Tibial nerve (tissue), 4 donors: ENCODE measurements around the gene RILPL2. TPM values are rescaled to one million over a fixed set of nuclear protein-coding genes. Genes with fewer than 3 reads are reported as not detected.
A peak's percentile ranks its signal among the peaks of the same experiment; 100 is the strongest.

ENCODE experiments used
- DNase-seq, 2 donors: peaks; one replicate each; pipeline ENCODE4 v3.0.0-alpha.2; 2019; ENCODE audit warnings: low spot score in 2 of 2
- H3K27ac ChIP-seq, 4 donors: fragments of 200-600 bp; sonication (generic) in 3 of 4; one replicate each; pipeline ENCODE4 v1.5.1; 2017 to 2019; ENCODE audit warnings: mild to moderate bottlenecking in 1 of 4
- H3K27me3 ChIP-seq, 2 donors: fragments of 200-600 bp; sonication (generic) in 1 of 2; one replicate each; pipeline versions ENCODE4 v1.5.1 to v1.6.0; 2017 to 2019
- H3K36me3 ChIP-seq, 3 donors: fragments of 200-600 bp; sonication (generic); one replicate each; pipeline ENCODE4 v1.5.1; 2018 to 2019
- H3K4me1 ChIP-seq, 4 donors: fragments of 200-600 bp; sonication (generic) in 3 of 4; one replicate each; pipeline ENCODE4 v1.5.1; 2017 to 2019
- H3K4me3 ChIP-seq, 4 donors: fragments of 200-600 bp; sonication (generic) in 3 of 4; one replicate each; pipeline ENCODE4 v1.5.1; 2017 to 2019; ENCODE audit warnings: mild to moderate bottlenecking in 1 of 4, moderate library complexity in 1 of 4
- H3K9me3 ChIP-seq, 4 donors: fragments of 200-600 bp; sonication (generic) in 3 of 4; one replicate each; pipeline ENCODE4 v1.5.1; 2017 to 2019
- EP300 ChIP-seq, 2 donors: sonication (generic); formaldehyde crosslinking; IDR thresholded peaks; one replicate each; pipeline ENCODE4 v1.6.1; 2017; ENCODE audit warnings: antibody characterized with exemption in 2 of 2, mild to moderate bottlenecking in 1 of 2
- POLR2A ChIP-seq, 2 donors: fragments of 450-650 bp; IDR thresholded peaks; one replicate each; pipeline ENCODE4 v1.6.1; 2017; ENCODE audit warnings: antibody characterized with exemption in 2 of 2, mild to moderate bottlenecking in 2 of 2, moderate library complexity in 2 of 2
- WGBS, 2 donors: methylation state at CpG; one replicate each; pipeline ENCODE4 v1.1.5; 2018; 5-methylcytosine and 5-hydroxymethylcytosine counted together
- total RNA-seq, 4 donors: library from RNA; depleted of rRNA; stranded (reverse); fragments of >200 nt; gene quantifications; one replicate each; pipeline ENCODE4 v1.1.0, GENCODE V29; 2016
- TF ChIP-seq, protein P1 (sequence below), 5 experiments: fragments of 200-600 bp in 3 of 5; fragments of 450-650 bp in 2 of 5; sonication (generic) in 3 of 5; IDR thresholded peaks; one replicate each; pipeline ENCODE4 v1.5.1; 2016 to 2019; ENCODE audit warnings: antibody characterized with exemption in 5 of 5, mild to moderate bottlenecking in 3 of 5, moderate library complexity in 2 of 5

Gene RILPL2
- total RNA-seq, 4 donors from 2014 or later, result 5.2 to 6.9 (median 6.1) TPM

DNA sequence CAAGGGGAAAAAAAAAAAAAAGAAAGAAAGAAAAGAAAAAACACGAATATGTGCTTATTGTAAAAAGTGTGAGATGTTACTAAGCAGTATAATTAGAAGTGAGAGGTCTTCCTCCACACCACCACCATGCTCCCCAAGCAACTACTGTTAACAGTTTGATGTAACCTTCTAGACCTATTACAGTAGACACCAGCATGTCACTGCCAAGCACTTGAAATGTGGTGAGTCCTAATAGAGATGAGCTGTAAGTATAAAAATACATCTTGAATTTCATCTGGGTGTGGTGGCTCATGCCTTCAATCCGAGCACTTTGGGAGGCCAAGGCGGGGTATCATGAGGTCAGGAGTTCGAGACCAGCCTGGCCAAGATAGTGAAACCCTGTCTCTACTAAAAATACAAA lies 13.4 kb upstream of the RILPL2 start:
- Histone ChIP-seq H3K9me3 (no peaks in the 10 kb centered on the region), H3K4me1 (peaks cover 0 to 21% (median 16%) of the 10 kb centered on the region in 4 donors), H3K27ac (no peak overlapping the region), H3K36me3 (no peaks in the 10 kb centered on the region), H3K27me3 (no peaks in the 10 kb centered on the region), H3K4me3 (no peak overlapping the region)
- no peak for DNase-seq
- 78 to 80% methylated on average over 4 of the region's 4 CpGs for WGBS, 2 donors
- TF ChIP-seq, protein P1, sequence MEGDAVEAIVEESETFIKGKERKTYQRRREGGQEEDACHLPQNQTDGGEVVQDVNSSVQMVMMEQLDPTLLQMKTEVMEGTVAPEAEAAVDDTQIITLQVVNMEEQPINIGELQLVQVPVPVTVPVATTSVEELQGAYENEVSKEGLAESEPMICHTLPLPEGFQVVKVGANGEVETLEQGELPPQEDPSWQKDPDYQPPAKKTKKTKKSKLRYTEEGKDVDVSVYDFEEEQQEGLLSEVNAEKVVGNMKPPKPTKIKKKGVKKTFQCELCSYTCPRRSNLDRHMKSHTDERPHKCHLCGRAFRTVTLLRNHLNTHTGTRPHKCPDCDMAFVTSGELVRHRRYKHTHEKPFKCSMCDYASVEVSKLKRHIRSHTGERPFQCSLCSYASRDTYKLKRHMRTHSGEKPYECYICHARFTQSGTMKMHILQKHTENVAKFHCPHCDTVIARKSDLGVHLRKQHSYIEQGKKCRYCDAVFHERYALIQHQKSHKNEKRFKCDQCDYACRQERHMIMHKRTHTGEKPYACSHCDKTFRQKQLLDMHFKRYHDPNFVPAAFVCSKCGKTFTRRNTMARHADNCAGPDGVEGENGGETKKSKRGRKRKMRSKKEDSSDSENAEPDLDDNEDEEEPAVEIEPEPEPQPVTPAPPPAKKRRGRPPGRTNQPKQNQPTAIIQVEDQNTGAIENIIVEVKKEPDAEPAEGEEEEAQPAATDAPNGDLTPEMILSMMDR (IDR thresholded peaks at IDR 0.05), result no peak
- TF ChIP-seq EP300 (IDR thresholded peaks at IDR 0.05), result no peak
- TF ChIP-seq POLR2A (IDR thresholded peaks at IDR 0.05), result no peak

DNA sequence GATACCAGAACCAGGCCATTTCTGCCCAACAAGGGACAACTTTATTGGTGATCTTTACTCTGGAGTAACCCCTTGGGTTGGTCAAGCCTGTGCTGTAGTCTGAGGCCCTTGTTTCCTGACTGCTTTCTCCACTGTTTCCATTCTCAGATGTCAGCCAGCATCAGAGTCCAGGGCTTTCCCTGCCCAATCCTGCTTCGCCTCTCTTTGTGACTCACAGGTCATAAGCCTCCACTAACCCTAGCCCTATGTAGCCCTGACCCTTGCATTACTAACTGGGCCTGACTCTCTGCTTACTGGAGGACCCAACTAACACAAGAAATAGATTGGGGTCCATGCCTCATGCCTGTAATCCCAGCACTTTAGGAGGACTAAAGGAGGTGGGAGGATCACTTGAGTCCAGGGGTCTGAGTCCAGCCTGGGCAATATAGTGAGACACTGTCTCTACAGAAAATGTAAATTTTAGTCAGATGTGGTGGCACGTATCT lies 12.8 kb upstream of the RILPL2 start:
- no peaks in the 10 kb centered on the region for H3K36me3 ChIP-seq
- no peak overlapping the region for H3K4me3 ChIP-seq
- H3K27me3 ChIP-seq, result no peaks in the 10 kb centered on the region
- no peak for DNase-seq
- WGBS, 2 donors, result 59 to 68% methylated on average over 2 of the region's 2 CpGs
- TF ChIP-seq, protein P1 (IDR thresholded peaks at IDR 0.05), result no peak
- no peak for TF ChIP-seq POLR2A (IDR thresholded peaks at IDR 0.05)
- TF ChIP-seq EP300 (IDR thresholded peaks at IDR 0.05), result no peak
- H3K4me1 ChIP-seq, result peaks cover 0 to 27% (median 16%) of the 10 kb centered on the region in 4 donors
- peak overlapping the region in 1 of 4 donors; percentile 28 for H3K27ac ChIP-seq
- H3K9me3 ChIP-seq, result no peaks in the 10 kb centered on the region

DNA sequence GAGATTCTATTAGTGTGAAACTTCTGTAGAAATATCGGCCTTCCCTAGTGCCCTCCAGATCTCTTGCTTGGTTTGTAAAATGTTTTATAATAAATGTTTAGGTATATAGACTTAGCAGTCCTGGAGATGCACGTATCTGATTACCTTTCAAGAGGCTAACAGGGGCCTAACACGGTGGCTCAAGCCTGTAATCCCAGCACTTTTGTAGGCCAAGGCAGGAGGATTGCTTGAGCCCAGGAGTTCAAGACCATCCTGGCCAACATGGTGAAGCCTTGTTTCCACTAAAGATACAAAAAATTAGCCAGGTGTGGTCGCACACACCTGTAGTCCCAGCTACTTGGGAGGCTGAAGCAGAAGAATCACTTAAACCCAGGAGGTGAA lies 9.8 kb upstream of the RILPL2 start:
- no peak overlapping the region for H3K4me3 ChIP-seq
- 40 to 46% methylated on average over 4 of the region's 4 CpGs for WGBS, 2 donors
- H3K36me3 ChIP-seq, result no peaks in the 10 kb centered on the region
- TF ChIP-seq, protein P1 (IDR thresholded peaks at IDR 0.05), result no peak
- TF ChIP-seq EP300 (IDR thresholded peaks at IDR 0.05), result no peak
- no peak for TF ChIP-seq POLR2A (IDR thresholded peaks at IDR 0.05)
- peaks cover 0 to 30% (median 16%) of the 10 kb centered on the region in 4 donors for H3K4me1 ChIP-seq
- no peak for DNase-seq
- H3K9me3 ChIP-seq, result no peaks in the 10 kb centered on the region
- H3K27me3 ChIP-seq, result no peaks in the 10 kb centered on the region
- peak overlapping the region in 3 of 4 donors; percentile 60 to 73 (median 63) for H3K27ac ChIP-seq

DNA sequence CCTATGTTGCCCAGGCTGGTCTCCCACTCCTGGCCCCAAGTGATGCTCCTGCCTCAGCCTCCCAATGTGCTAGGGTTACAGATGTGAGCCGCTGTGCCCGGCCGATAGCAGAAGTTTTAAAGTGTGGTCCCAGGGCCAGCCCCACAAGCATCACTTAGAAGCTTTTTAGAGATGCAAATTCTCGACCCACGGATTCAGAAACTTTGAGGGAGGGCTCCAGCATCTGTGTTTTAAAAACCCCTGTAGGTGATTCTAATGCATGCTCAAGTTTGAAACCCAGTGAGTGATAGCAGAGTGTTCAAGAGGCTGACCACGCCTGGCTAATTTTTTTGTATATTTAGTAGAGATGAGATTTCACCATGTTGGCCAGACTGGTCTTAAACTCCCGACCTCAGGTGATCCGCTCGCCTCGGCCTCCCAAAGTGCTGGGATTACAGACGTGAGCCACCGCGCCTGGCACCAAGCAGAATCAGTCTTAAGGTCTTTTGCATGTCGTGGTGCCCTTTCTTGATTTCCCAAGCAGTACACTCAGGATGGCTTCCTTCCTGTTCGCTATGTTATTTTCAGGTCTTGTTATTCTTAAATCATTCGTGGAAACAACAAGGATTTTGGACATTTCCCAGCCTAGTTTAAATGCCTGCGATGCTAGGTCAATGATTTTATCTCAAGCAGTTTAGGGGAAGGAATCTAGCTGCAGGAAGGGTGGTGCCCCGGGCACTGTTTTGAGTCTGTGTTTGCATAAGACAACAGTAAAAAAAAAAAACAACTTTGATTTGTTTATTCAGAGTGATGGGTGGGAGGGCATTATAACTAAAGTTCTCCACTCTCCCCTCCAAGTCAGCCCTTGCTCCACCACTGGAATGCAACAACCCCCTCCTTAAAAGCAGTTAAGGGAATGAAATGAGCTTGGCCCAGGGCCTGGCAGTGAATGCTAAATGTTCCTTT lies 9.2 kb upstream of the RILPL2 start:
- no peak for DNase-seq
- no peaks in the 10 kb centered on the region for H3K27me3 ChIP-seq
- peak overlapping the region in 3 of 4 donors; percentile 60 to 73 (median 63) for H3K27ac ChIP-seq
- 38 to 40% methylated on average over 18 of the region's 18 CpGs for WGBS, 2 donors
- H3K9me3 ChIP-seq, result no peaks in the 10 kb centered on the region
- TF ChIP-seq EP300 (IDR thresholded peaks at IDR 0.05) (peak; percentile 27 to 61), POLR2A (IDR thresholded peaks at IDR 0.05) (no peak)
- H3K4me3 ChIP-seq, result no peak overlapping the region
- peaks cover 0 to 30% (median 16%) of the 10 kb centered on the region in 4 donors for H3K4me1 ChIP-seq
- H3K36me3 ChIP-seq, result no peaks in the 10 kb centered on the region

DNA sequence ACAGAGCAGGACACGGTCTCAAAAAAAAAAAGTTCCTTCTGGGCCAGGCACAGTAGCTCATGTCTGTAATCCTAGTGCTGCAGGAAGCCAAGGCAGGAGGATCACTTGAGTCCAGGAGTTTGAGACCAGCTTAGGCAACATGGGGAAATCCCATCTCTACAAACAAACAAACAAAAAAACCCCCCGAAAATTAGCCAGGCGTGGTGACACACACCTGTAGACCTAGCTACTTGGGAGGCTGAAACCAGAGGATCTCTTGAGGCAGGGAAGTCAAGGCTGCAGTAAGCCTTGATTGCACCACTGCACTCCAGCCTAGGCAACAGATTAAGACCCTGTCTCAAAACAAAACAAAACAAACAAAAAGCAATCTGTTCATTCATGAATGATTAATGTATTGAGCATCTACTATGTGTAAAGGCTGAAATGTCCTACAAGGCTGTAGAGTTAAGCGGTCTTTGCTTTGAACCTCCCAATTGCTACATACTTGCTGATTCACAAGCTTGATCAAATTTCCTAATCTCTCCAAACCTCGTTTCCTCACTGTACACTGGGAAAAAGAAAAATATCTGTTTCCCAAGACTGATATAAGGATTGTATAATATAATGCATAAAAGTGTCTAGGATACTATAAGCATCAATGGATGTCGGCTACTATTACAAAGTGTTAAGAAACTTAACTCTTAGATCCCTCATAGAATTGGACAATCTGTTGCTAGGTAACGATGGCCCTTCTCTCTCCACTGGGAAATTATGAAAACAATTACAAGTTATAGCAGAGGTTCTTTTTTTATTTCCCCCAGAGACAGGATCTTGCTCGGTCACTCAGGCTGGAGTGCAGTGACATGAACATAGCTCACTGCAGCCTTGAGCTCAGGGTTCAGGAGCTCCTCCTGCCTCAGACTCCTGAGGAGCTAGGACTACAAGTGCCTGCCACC lies 7.9 kb upstream of the RILPL2 start:
- no peak overlapping the region for H3K4me3 ChIP-seq
- TF ChIP-seq POLR2A (IDR thresholded peaks at IDR 0.05) (no peak), EP300 (IDR thresholded peaks at IDR 0.05) (no peak)
- TF ChIP-seq, protein P1 (IDR thresholded peaks at IDR 0.05), result no peak
- no peaks in the 10 kb centered on the region for H3K36me3 ChIP-seq
- no peak for DNase-seq
- no peaks in the 10 kb centered on the region for H3K9me3 ChIP-seq
- H3K27ac ChIP-seq, result peak overlapping the region in 1 of 4 donors; percentile 73
- 62 to 73% methylated on average over 8 of the region's 8 CpGs for WGBS, 2 donors
- no peaks in the 10 kb centered on the region for H3K27me3 ChIP-seq
- peaks cover 0 to 30% (median 16%) of the 10 kb centered on the region in 4 donors for H3K4me1 ChIP-seq
